HG02852 (cell line): ENCODE results near the gene PITPNM3.
"Not testable (repeated sequence)": the region's sequence is repeated elsewhere in the genome, so short reads cannot be mapped to it uniquely, and the experiment has no call there.

Source experiments
- ATAC-seq: cut with Tn5 transposase; IDR thresholded peaks from one replicate; pipeline ENCODE4 v1.9.1; 2021; ENCODE audit warnings: mild to moderate bottlenecking, moderate library complexity; ENCODE audit not compliant: unreplicated experiment

PITPNM3 gene

GRCh38 chr17:6556121-6557039, at the start of gene PITPNM3:
Gene PITPNM3 (minus strand): TSS chr17:6556555. CDS start chr17:6556406, 149 bp downstream.
- no peak for ATAC-seq

- ATAC-seq: no peak
These were observed 48.8 kb upstream of the PITPNM3 start for GRCh38 chr17:6605142-6605541.

- ATAC-seq: no peak
These were observed 47.5 kb upstream of the PITPNM3 start for GRCh38 chr17:6603744-6604325.

GRCh38 chr17:6602141-6602540, 45.8 kb upstream of the PITPNM3 start:
- no peak for ATAC-seq

- ATAC-seq: no peak
These were observed 43.0 kb upstream of the PITPNM3 start for GRCh38 chr17:6599364-6599763.

GRCh38 chr17:6597727-6598126, 41.4 kb upstream of the PITPNM3 start:
- ATAC-seq: no peak

GRCh38 chr17:6596941-6597340, 40.6 kb upstream of the PITPNM3 start:
- no peak for ATAC-seq

GRCh38 chr17:6596511-6596910, 40.2 kb upstream of the PITPNM3 start:
- ATAC-seq: no peak

- no peak for ATAC-seq
These were observed 39.7 kb upstream of the PITPNM3 start for GRCh38 chr17:6596081-6596480.

GRCh38 chr17:6593371-6593770, 37.0 kb upstream of the PITPNM3 start:
- ATAC-seq: not testable (repeated sequence)

- no peak for ATAC-seq
These were observed 35.8 kb upstream of the PITPNM3 start for GRCh38 chr17:6592173-6592572.

GRCh38 chr17:6591599-6592158, 35.3 kb upstream of the PITPNM3 start:
- ATAC-seq: no peak

- no peak for ATAC-seq
These were observed 33.1 kb upstream of the PITPNM3 start for GRCh38 chr17:6589266-6589946.

GRCh38 chr17:6588165-6588564, 31.8 kb upstream of the PITPNM3 start:
- ATAC-seq: no peak

- ATAC-seq: no peak
These were observed 31.0 kb upstream of the PITPNM3 start for GRCh38 chr17:6587310-6587709.

GRCh38 chr17:6583411-6583810, 27.1 kb upstream of the PITPNM3 start:
- ATAC-seq: no peak

GRCh38 chr17:6580625-6581024, 24.3 kb upstream of the PITPNM3 start:
- no peak for ATAC-seq

GRCh38 chr17:6578491-6578890, 22.1 kb upstream of the PITPNM3 start:
- no peak for ATAC-seq

- ATAC-seq: no peak
These were observed 21.4 kb upstream of the PITPNM3 start for GRCh38 chr17:6577686-6578263.

GRCh38 chr17:6576038-6576785, 19.9 kb upstream of the PITPNM3 start:
- ATAC-seq: no peak
